A172 (cell line): ENCODE data around the gene SSUH2. TPM values are rescaled to one million over a fixed set of nuclear protein-coding genes. Genes with fewer than 3 reads are reported as not detected.

Experiments used
- DNase-seq: peaks from one replicate; pipeline ENCODE4 v3.0.0-alpha.2; 2015; ENCODE audit warnings: low spot score
- total RNA-seq: library from RNA; depleted of rRNA; stranded (reverse); fragments of >200 nt; shearing (Covaris generic); gene quantifications from 2 replicates; pipeline ENCODE4 v1.2.3, GENCODE V29; 2014

Gene SSUH2
- total RNA-seq, 1 experiment from 2014 or later = 0.19 TPM

DNA sequence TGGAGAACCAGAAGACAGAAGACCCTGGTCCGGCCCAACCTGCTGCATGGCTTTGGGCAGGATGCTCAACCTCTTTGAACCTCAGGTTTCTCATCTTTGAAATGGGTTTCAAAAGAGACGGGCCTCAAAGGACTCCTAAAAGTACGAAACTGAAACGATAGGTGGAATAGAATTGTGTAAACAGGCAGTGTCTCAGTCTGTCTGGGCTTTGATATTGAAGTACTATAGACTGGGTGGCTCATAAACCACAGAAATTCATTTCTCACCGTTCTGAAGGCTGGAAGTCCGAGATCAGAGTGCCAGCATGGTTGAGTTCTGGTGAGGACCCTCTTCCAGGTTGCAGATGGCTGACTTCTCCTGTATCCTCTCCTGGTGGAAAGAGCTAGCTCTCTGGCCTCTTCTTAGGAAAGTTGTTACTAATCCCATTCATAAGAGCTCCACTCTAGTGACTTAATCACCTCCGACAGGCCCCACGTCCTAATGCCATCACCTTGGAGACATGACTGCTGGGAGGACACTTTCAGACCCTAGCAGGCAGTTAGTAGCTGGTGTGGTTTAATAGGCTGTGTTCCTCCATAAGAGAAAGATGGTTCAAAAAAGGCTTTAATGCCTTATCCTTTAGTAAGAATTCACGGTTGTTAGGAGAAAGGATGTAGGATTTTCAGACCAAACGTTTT is 35.7 kb downstream of the SSUH2 start:
- DNase-seq = no peak

- DNase-seq = no peak
These were observed 36.4 kb downstream of the SSUH2 start for GRCh38 chr3:8608041-8608790.

- DNase-seq = peak; percentile 72
These were observed 37.2 kb downstream of the SSUH2 start for GRCh38 chr3:8607234-8608040.

DNA sequence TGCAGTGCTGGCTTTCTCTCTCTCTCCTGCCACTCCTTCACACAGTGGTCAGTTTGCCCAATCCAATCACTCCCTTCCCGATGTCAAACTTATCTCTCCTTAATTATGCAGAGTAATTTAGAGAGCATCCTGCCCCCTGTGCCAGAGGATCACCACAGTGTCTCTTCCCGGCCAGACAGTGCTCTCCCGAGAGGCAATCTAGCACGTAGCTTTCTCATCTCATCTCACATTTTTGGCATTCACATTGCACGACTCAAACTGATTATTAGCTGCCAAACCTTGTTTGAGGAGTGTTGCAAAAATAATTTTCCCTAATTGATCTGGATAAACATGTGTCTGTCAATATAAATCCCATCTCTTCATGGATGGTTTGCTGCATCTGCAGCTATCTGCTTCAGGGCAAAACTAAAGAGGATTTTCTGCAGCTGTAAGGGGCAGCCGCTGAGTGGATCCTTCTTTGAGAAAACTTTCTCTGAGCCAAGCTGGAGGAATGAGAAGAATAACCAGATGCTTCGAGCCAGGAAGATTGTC is 37.8 kb downstream of the SSUH2 start:
- DNase-seq = no peak

- no peak for DNase-seq
These were observed 39.6 kb downstream of the SSUH2 start for GRCh38 chr3:8604988-8605387.

DNA sequence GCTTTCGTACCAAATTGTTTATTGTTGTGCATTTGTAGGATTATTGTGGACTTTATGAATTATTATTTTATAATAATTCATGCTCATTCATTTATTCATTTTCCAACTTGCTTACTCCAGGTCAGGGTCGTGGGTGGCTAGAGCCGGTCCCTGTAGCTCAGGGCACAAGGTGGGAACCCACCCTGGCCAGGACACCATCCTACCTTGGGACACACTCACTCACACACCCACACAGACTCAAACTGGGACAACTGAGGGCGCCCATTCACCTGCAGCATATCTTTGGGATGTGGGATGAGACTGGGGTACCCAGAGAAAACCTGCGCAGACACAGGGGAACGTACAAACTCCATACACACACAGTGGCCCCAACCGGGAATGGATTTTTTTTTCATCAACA is 40.6 kb downstream of the SSUH2 start:
- DNase-seq = no peak

- DNase-seq = no peak
These were observed 41.4 kb downstream of the SSUH2 start for GRCh38 chr3:8603115-8603710.

GRCh38 chr3:8600457-8600856 is 44.1 kb downstream of the SSUH2 start:
- no peak for DNase-seq

- DNase-seq = no peak
These were observed 45.5 kb downstream of the SSUH2 start for GRCh38 chr3:8599146-8599545.

GRCh38 chr3:8597219-8597853 is 47.3 kb downstream of the SSUH2 start:
- no peak for DNase-seq

DNA sequence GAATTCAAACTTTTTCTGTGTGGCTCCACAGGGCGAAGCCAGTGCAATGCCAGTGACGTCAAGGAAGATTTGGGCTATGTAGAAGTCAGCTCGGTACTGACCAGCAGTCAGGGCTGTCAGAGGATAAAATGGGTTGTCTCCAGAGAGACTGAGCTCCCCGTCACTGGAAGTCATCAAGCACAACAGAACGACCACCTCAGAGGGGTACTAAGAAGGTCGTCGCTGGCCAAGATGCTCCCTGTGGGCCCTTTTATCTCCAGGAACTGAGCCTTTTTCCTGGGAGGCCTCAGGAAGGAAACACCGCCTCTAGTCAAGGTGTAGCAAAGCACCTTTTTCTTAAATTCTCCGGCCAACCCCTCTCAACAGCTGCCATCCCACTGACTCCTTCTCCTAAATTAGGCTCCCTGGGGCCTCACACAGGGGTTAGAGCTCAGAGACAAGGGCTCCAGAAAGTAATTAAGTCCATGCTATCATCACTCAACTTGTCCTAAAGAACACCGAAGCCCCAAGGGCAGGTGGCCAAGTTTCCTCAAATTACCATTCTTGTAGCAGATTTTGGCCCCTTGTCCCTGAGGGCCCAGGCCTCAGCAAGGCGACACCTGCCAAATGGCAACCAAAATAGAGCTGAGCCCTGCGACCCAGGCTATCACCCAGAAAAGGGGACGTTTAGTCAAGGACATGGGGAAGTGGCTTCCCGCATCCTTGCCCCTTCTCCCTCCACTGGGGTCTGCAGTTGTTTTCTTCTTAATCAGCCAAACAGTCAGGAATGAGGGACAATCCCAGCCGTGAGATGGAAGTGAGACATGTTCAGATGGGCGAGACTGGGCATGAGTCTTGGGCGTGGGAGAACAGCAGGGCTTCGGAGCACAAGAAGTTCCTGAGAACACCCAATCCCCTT is 48.0 kb downstream of the SSUH2 start:
- no peak for DNase-seq

DNA sequence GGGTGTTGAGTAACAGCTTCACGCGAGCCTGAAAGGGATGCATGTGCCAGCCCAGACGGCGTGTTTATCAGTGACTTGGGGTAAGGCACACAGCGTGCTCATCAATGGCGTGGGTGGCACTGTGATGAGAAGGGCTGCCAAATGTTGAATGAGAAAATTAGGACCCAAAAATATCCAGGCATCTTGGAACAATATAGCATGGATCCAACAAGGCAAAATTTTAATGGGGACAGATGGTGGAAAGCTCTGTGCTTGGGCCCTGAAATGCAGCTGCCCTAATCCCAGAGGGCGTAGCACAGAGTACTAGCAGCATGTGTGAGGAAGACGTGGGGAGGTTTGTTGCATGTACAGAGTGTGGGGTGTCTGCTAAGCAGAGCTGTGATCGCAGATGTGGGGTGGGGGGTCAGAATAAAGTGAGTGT is 48.9 kb downstream of the SSUH2 start:
- DNase-seq = no peak

DNA sequence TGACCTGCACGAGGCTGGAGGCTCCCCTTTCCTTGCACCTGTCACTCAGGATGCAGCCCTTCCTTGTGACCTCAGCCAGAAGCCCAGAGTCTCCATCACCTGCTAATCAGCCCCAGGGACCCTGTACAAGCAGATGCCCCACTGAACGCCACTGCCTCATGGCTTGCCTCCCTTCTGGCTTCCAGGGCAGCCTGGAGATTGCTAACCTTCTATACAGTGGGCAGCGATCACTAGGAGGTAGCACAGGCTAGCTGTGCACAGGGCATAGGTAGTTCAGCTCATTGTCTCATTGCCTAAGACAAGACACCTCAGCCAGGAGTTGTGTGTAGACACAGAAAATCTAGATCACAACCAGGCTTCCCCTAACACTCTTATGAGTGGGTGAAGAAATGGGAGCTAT is 49.3 kb downstream of the SSUH2 start:
- DNase-seq = no peak

GRCh38 chr3:8593021-8593827 is 51.4 kb downstream of the SSUH2 start:
- DNase-seq = no peak

- peak; percentile 46 for DNase-seq
These were observed 54.6 kb downstream of the SSUH2 start for GRCh38 chr3:8589880-8590556.

- no peak for DNase-seq
These were observed 59.9 kb downstream of the SSUH2 start for GRCh38 chr3:8584661-8585060.

DNA sequence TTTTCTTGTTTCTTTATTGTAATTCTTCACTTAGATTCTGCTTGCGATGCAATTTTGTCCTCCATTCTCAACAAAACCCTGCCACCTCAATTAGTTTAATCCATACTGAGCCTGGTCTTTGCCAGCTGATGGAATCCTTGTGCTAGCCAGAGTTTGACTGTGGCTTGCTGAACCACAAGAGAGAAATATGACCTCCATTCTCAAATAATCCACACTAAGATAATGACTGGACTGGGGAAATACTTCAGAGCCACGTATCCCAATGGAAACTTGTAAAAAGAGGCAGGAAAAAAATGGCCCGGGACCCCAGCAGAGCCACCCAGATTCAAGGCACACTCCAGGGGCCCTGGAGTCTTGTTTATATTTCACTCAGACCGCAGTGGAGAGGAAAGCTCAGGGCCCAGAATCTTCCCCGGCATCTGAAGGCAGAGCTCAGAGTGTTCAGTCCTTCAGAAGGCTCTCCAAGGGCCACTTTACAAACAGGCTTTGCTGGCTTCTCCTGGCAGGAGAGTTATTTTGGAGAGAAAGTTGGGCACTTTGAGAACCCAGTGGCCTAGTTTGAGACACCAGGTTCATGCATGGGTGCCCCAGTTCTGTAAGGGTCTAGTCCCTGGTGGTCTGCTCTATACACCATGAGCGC is 62.7 kb downstream of the SSUH2 start:
- DNase-seq = no peak

DNA sequence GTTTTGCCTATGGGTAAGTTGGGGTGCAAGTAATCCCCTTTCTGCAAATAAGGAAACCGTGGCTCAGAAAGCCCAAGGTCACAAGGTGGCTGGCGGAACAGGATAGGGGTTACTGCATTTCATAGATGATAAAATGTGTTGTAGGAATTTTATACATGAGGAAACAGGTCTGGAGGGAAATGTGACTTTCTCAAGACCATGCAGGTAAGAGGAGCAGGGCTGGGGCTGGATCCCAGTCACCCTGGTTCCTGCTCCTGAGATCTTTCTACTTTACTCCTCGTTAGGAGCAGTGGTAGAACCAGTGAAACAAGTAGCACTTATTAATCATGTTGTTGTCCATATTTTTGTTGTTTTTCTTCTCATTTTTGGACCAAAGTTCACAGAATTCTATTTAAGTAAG is 63.2 kb downstream of the SSUH2 start:
- no peak for DNase-seq
